Lung microvascular endothelial cell (primary cell): ENCODE measurements around the gene MAP4K5. TPM values are rescaled to one million over a fixed set of nuclear protein-coding genes. Genes with fewer than 3 reads are reported as not detected.

Source experiments
- total RNA-seq: library from RNA; depleted of rRNA; stranded (reverse); fragments of >200 nt; gene quantifications from 2 replicates; pipeline ENCODE4 v1.2.1, GENCODE V29; 2014

The MAP4K5 gene
- total RNA-seq, 1 donor from 2014 or later, result 53.6 TPM

Other genes with a start within 250 kb of the MAP4K5 start
- 2.4 and 3.9 TPM in 2 replicates for gene L2HGDH, start 220.3 kb downstream of the MAP4K5 start, total RNA-seq
- gene DMAC2L, start 220.2 kb downstream of the MAP4K5 start, total RNA-seq, result 4.1 and 4.2 TPM in 2 replicates
- 28.3 and 31.9 TPM in 2 replicates for gene CDKL1, start 135.7 kb downstream of the MAP4K5 start, total RNA-seq
- gene ATL1, start 27.6 kb upstream of the MAP4K5 start, total RNA-seq, result 0.40 and 0.87 TPM in 2 replicates
- gene SAV1, start 135.7 kb upstream of the MAP4K5 start, total RNA-seq, result 13.7 and 14.1 TPM in 2 replicates